ENCODE data around the gene KRTCAP2.

DNA sequence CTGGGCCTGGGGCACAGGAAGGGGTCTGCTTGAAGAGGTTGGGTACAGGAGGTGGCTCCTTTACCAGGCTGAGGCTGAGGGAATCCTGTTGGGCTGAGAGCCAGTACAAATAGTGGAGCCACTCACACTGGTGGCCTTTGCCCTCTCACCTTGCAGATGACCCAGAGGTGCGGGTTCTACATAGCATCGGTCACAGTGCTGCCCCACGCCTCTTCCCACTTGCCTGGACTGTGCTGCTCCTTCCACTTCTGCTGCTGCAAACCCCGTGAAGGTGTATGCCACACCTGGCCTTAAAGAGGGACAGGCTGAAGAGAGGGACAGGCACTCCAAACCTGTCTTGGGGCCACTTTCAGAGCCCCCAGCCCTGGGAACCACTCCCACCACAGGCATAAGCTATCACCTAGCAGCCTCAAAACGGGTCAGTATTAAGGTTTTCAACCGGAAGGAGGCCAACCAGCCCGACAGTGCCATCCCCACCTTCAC is 39.3 kb downstream of the KRTCAP2 start:
- TF ChIP-seq POLR2A (IDR thresholded peaks at IDR 0.05) = no peak
- TF ChIP-seq, protein P1, sequence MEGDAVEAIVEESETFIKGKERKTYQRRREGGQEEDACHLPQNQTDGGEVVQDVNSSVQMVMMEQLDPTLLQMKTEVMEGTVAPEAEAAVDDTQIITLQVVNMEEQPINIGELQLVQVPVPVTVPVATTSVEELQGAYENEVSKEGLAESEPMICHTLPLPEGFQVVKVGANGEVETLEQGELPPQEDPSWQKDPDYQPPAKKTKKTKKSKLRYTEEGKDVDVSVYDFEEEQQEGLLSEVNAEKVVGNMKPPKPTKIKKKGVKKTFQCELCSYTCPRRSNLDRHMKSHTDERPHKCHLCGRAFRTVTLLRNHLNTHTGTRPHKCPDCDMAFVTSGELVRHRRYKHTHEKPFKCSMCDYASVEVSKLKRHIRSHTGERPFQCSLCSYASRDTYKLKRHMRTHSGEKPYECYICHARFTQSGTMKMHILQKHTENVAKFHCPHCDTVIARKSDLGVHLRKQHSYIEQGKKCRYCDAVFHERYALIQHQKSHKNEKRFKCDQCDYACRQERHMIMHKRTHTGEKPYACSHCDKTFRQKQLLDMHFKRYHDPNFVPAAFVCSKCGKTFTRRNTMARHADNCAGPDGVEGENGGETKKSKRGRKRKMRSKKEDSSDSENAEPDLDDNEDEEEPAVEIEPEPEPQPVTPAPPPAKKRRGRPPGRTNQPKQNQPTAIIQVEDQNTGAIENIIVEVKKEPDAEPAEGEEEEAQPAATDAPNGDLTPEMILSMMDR (IDR thresholded peaks at IDR 0.05) = no peak
